ENCODE measurements around the gene PCDH17. TPM values are rescaled to one million over a fixed set of nuclear protein-coding genes. Genes with fewer than 3 reads are reported as not detected.

The PCDH17 gene
- total RNA-seq, 1 experiment from 2014 or later = not detected

- no peak for DNase-seq (ENCODE audit: low read depth)
These were observed 5.3 kb downstream of the PCDH17 start for GRCh38 chr13:57636816-57637215.

GRCh38 chr13:57637515-57637914 lies 6.0 kb downstream of the PCDH17 start:
- no peak for DNase-seq (ENCODE audit: low read depth)

GRCh38 chr13:57638186-57638890 lies 6.8 kb downstream of the PCDH17 start:
- DNase-seq (ENCODE audit: low read depth) = no peak

- no peak for DNase-seq (ENCODE audit: low read depth)
These were observed 9.1 kb downstream of the PCDH17 start for GRCh38 chr13:57640607-57641006.

- DNase-seq (ENCODE audit: low read depth) = no peak
These were observed 9.5 kb downstream of the PCDH17 start for GRCh38 chr13:57641051-57641450.

GRCh38 chr13:57644106-57644505 lies 12.6 kb downstream of the PCDH17 start:
- no peak for DNase-seq (ENCODE audit: low read depth)

GRCh38 chr13:57653229-57653989 lies 21.9 kb downstream of the PCDH17 start:
- DNase-seq (ENCODE audit: low read depth) = no peak

GRCh38 chr13:57665481-57665880 lies 33.9 kb downstream of the PCDH17 start:
- DNase-seq (ENCODE audit: low read depth) = no peak

- no peak for DNase-seq (ENCODE audit: low read depth)
These were observed 34.8 kb downstream of the PCDH17 start for GRCh38 chr13:57666131-57666953.

- no peak for DNase-seq (ENCODE audit: low read depth)
These were observed 40.6 kb downstream of the PCDH17 start for GRCh38 chr13:57672168-57672567.

GRCh38 chr13:57673197-57673596 lies 41.7 kb downstream of the PCDH17 start:
- DNase-seq (ENCODE audit: low read depth) = no peak

GRCh38 chr13:57675526-57675925 lies 44.0 kb downstream of the PCDH17 start:
- DNase-seq (ENCODE audit: low read depth) = no peak

GRCh38 chr13:57680609-57681008 lies 49.1 kb downstream of the PCDH17 start:
- DNase-seq (ENCODE audit: low read depth) = no peak

GRCh38 chr13:57682128-57682716 lies 50.7 kb downstream of the PCDH17 start:
- no peak for DNase-seq (ENCODE audit: low read depth)

- DNase-seq (ENCODE audit: low read depth) = no peak
These were observed 67.3 kb downstream of the PCDH17 start for GRCh38 chr13:57698851-57699250.

GRCh38 chr13:57704031-57704430 lies 72.5 kb downstream of the PCDH17 start:
- DNase-seq (ENCODE audit: low read depth) = no peak

- DNase-seq (ENCODE audit: low read depth) = no peak
These were observed 84.8 kb downstream of the PCDH17 start for GRCh38 chr13:57716295-57716694.

GRCh38 chr13:57724486-57725272 lies 93.1 kb downstream of the PCDH17 start:
- no peak for DNase-seq (ENCODE audit: low read depth)

- DNase-seq (ENCODE audit: low read depth) = no peak
These were observed 93.9 kb downstream of the PCDH17 start for GRCh38 chr13:57725480-57725879.

- DNase-seq (ENCODE audit: low read depth) = no peak
These were observed 95.4 kb downstream of the PCDH17 start for GRCh38 chr13:57726981-57727380.

GRCh38 chr13:57734306-57734705 lies 102.8 kb downstream of the PCDH17 start:
- DNase-seq (ENCODE audit: low read depth) = no peak
